ENCODE data around the gene PHF20. TPM values are rescaled to one million over a fixed set of nuclear protein-coding genes. Genes with fewer than 3 reads are reported as not detected.

Gene PHF20
- total RNA-seq, 4 donors from 2014 or later: 28.0 to 51.7 (median 35.2) TPM

DNA sequence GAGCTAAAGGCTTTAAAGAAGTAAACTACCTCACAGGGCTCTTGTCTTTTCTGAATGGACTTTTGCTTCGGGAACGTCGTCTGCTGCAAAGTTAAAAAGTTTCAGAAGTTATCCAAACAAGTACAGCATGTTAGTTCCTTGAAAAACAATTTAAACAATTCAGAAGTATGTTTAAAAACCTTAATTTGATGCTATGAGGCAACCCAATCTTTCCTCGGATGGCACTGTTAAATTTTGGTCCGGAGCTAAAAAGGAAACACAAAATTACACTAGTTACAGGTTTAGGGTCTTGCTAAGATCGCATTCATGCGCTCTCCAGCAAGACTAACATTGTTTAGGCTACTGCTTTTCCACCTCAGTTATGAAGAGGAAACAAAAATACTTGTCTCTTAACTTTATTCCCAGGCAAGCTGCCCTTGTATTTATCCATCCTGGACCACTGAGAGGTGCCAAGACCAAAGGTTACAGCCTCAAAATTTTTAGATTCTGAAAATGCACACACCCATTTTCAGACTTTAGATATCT lies 42.5 kb upstream of the PHF20 start:
- no peak for DNase-seq
- Histone ChIP-seq H3K4me1 (peaks cover 0 to 4% of the 10 kb centered on the region in 2 donors), H3K4me3 (replicated peaks in 1 of 3) (no peak overlapping the region), H3K36me3 (peaks cover 95 to 98% of the 10 kb centered on the region in 2 donors), H3K27me3 (no peaks in the 10 kb centered on the region), H3K9me3 (no peaks in the 10 kb centered on the region), H3K27ac (no peak overlapping the region)
- TF ChIP-seq, protein P1, sequence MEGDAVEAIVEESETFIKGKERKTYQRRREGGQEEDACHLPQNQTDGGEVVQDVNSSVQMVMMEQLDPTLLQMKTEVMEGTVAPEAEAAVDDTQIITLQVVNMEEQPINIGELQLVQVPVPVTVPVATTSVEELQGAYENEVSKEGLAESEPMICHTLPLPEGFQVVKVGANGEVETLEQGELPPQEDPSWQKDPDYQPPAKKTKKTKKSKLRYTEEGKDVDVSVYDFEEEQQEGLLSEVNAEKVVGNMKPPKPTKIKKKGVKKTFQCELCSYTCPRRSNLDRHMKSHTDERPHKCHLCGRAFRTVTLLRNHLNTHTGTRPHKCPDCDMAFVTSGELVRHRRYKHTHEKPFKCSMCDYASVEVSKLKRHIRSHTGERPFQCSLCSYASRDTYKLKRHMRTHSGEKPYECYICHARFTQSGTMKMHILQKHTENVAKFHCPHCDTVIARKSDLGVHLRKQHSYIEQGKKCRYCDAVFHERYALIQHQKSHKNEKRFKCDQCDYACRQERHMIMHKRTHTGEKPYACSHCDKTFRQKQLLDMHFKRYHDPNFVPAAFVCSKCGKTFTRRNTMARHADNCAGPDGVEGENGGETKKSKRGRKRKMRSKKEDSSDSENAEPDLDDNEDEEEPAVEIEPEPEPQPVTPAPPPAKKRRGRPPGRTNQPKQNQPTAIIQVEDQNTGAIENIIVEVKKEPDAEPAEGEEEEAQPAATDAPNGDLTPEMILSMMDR (IDR thresholded peaks at IDR 0.05): no peak
- TF ChIP-seq POLR2A (IDR thresholded peaks at IDR 0.05): no peak
- 84 to 88% methylated on average over 7 of the region's 7 CpGs for WGBS, 2 donors
- intact Hi-C loops (cut with DNase I): no loop called here

DNA sequence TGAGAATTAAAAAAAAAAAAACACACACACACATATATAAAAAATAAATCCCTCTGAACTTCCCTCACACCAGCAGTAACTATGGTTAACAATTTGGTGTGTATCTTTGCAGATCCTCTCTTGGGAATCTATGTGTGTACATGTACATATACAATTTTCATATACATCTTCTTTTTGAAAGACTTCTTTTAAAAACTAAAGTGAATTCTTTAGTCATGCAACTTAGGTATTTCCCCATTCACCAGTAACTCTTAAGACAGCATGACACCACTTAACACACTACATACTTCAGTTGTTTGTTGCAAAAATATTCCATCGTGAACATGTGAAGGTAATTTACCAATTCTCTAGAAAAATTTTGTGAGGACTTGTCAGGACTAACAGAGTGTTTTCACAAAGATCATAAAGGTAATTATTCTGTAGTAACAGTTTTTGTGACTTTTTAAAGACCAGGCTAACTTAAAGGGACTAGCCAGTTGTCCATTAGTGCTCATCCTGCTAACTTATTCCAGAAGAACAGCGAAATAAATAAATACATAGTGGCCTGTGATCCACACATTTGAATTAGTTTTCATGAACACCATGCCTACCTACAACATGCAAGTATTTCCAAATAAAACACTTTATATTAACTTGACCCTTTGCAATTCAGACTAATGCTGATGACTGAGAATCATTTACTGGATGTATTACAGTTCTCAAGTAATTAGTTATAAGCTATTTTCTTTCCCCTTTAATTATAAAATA lies 41.8 kb upstream of the PHF20 start:
- peaks cover 95 to 98% of the 10 kb centered on the region in 2 donors for H3K36me3 ChIP-seq
- peaks cover 0 to 10% of the 10 kb centered on the region in 2 donors for H3K4me1 ChIP-seq
- no peak overlapping the region for H3K27ac ChIP-seq
- H3K27me3 ChIP-seq: no peaks in the 10 kb centered on the region
- TF ChIP-seq, protein P1 (IDR thresholded peaks at IDR 0.05): no peak
- no peak for TF ChIP-seq POLR2A (IDR thresholded peaks at IDR 0.05)
- no peak for DNase-seq
- 68 to 77% methylated on average over 2 of the region's 2 CpGs for WGBS, 2 donors
- intact Hi-C loops (cut with DNase I): no loop called here
- H3K9me3 ChIP-seq: no peaks in the 10 kb centered on the region
- no peak overlapping the region for H3K4me3 ChIP-seq (replicated peaks in 1 of 3)

DNA sequence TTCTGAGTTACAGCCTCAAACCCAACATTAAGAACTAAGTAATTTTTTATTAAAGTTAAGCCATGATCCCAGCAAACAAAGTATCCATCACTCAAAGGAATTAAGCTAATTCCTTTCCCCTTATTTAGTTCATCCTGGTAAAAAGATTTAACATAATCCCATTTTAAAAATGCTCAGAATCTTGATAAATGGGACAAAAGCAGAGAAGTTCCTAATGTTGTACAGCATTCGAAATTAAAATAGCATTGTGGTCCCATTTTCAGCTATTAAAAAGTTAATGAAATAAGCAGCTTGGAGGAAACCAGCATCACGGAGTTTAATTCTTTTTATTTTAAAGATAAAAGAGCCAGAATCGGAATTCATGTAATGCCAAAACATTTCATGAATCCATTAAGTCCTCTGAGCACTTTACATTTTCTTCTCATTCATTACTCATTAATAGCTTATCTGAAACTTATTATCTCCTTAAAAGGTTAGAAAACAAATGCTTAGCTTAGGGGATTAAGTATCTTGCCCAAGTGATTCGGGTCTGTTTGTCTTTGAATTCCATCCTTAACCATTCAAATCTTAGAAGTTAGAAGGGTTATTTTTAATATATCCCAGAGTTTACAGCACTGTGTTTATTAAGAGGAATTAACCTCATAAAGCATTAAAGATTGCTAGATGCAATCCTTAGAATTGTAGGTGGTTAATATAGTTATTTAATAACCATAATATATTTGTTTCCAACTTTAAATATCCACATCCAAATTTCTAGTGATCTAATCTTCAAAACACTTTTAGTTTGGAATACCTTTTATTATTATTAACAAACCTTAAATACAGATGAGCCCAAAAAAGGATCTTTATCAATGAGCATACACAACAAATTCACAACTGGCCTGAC lies 41.0 kb upstream of the PHF20 start:
- no peaks in the 10 kb centered on the region for H3K27me3 ChIP-seq
- H3K4me3 ChIP-seq (replicated peaks in 1 of 3): no peak overlapping the region
- intact Hi-C loops (cut with DNase I): no loop called here
- no peak for TF ChIP-seq POLR2A (IDR thresholded peaks at IDR 0.05)
- no peak for DNase-seq
- peaks cover 0 to 11% of the 10 kb centered on the region in 2 donors for H3K4me1 ChIP-seq
- peaks cover 92 to 95% of the 10 kb centered on the region in 2 donors for H3K36me3 ChIP-seq
- no peak overlapping the region for H3K27ac ChIP-seq
- WGBS, 2 donors: 67 to 70% methylated on average over 4 of the region's 4 CpGs
- no peaks in the 10 kb centered on the region for H3K9me3 ChIP-seq

DNA sequence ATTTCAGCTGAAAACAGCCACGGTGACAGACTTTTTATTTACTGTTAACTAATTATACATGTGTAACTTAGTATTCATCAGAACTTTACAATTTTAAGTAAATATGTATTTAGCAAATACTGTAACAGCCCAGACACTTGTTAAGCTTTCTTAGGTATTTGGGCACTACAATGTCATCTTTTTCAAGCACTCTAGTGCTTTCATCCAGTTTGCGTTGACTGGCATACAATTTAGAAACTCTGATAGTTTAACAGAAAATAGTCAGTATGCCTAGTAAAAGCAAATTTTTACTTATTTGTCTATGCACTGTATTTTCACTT lies 40.4 kb upstream of the PHF20 start:
- Histone ChIP-seq H3K4me1 (peaks cover 0 to 17% of the 10 kb centered on the region in 2 donors), H3K9me3 (no peaks in the 10 kb centered on the region), H3K27ac (no peak overlapping the region), H3K27me3 (no peaks in the 10 kb centered on the region), H3K4me3 (replicated peaks in 1 of 3) (no peak overlapping the region), H3K36me3 (peaks cover 86 to 93% of the 10 kb centered on the region in 2 donors)
- DNase-seq: no peak
- 73 to 76% methylated on average over 2 of the region's 2 CpGs for WGBS, 2 donors
- TF ChIP-seq, protein P1 (IDR thresholded peaks at IDR 0.05): no peak
- TF ChIP-seq POLR2A (IDR thresholded peaks at IDR 0.05): no peak
- intact Hi-C loops (cut with DNase I): no loop called here

DNA sequence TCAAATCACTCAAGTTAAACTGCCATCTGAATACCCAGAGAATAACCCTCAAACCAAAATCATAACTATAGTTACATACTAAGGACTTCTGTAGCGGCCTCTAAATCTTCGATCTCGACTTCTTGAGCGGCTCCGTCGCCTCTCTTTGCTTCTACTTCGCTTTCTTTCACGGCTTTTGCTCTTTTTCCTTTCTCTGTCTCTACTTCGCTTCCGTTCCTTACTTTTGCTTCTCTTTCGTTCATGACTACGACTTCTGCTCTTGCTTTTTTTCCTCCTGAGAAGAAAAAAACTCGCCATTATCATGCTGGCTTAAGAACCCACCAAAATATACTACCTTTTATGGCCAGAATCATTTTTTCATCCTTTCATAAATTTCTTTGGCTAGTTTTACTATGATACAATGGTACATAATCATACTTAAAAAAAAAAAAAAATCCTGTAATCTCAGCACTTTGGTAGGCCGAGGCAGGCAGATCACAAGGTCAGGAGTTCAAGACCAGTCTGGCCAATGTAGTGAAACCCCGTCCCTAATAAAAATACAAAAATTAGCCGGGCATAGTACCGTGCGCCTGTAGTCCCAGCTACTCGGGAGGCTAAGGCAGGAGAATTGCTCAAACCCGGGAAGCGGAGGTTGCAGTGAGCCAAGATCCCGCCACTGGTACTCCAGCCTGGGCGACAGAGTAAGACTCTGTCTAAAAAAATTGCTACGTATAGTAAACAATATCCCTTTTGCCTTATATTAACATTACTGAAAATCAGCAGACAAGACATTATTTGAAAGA lies 39.8 kb upstream of the PHF20 start:
- Histone ChIP-seq H3K9me3 (no peaks in the 10 kb centered on the region), H3K27me3 (no peaks in the 10 kb centered on the region), H3K4me1 (peaks cover 0 to 19% of the 10 kb centered on the region in 2 donors), H3K27ac (no peak overlapping the region), H3K36me3 (peaks cover 84 to 93% of the 10 kb centered on the region in 2 donors), H3K4me3 (replicated peaks in 1 of 3) (no peak overlapping the region)
- DNase-seq: no peak
- WGBS, 2 donors: 90 to 91% methylated on average over 24 of the region's 24 CpGs
- TF ChIP-seq, protein P1 (IDR thresholded peaks at IDR 0.05): no peak
- no peak for TF ChIP-seq POLR2A (IDR thresholded peaks at IDR 0.05)
- intact Hi-C loops (cut with DNase I): no loop called here
